B cell (primary cell): ENCODE results near the gene USP7. TPM values are rescaled to one million over a fixed set of nuclear protein-coding genes. Genes with fewer than 3 reads are reported as not detected.

Experiments
- ATAC-seq: fragments of 200-7000 bp; cut with Tn5 transposase; one replicate; pipeline ENCODE4 v1.10.0; 2021; ENCODE audit warnings: low read depth, mild to moderate bottlenecking, moderate number of reproducible peaks, moderate library complexity
- CTCF ChIA-PET: fragments of 350-600 bp; sonication (Branson Sonifier 250); formaldehyde crosslinking; loops from one replicate; lab custom pipeline; 2021; ENCODE audit warnings: antibody characterized with exemption, inconsistent platforms; lab: Charles Lee
- POLR2A ChIA-PET: fragments of 350-600 bp; sonication (Branson Sonifier 250); formaldehyde crosslinking; loops from one replicate; lab custom pipeline; 2021; ENCODE audit warnings: antibody characterized with exemption; lab: Charles Lee
- DNase-seq: peaks from one replicate; pipeline ENCODE4 v3.0.0; 2013
- H2AFZ ChIP-seq: 2 replicates; pipeline ENCODE4 v1.6.1; 2012; ENCODE audit warnings: mild to moderate bottlenecking, low read depth, low read length; ENCODE audit not compliant: insufficient read depth, poor library complexity, severe bottlenecking
- H3K27ac ChIP-seq, 2 donors: 1 replicate in 1 of 2; 2 replicates in 1 of 2; pipeline ENCODE4 v1.5.1; 2012 to 2013; ENCODE audit warnings: low read length in 2 of 2, mild to moderate bottlenecking in 2 of 2, moderate library complexity in 1 of 2
- H3K27me3 ChIP-seq, 4 experiments: fragments of 200-600 bp in 1 of 4; sonication (generic) in 1 of 4; replicated peaks in 1 of 4; 1 replicate in 2 of 4; 2 replicates in 2 of 4; pipeline versions ENCODE4 v1.6.1 to v1.7.0; 2013 to 2016; ENCODE audit warnings: low read length in 3 of 4, mild to moderate bottlenecking in 2 of 4, mixed read lengths in 1 of 4, moderate library complexity in 1 of 4; ENCODE audit not compliant: insufficient read depth in 4 of 4, control insufficient read depth in 3 of 4; ENCODE audit errors: control extremely low read depth in 1 of 4
- H3K36me3 ChIP-seq, 2 experiments: replicated peaks in 1 of 2; 1 replicate in 1 of 2; 2 replicates in 1 of 2; pipeline versions ENCODE4 v1.6.1 to v1.7.1; 2013; ENCODE audit warnings: low read length in 1 of 2; ENCODE audit not compliant: insufficient read depth in 2 of 2, control insufficient read depth in 1 of 2; ENCODE audit errors: control extremely low read depth in 1 of 2, extremely low read depth in 1 of 2
- H3K4me1 ChIP-seq, 2 donors: fragments of 200-600 bp in 1 of 2; sonication (generic) in 1 of 2; 1 replicate in 1 of 2; 2 replicates in 1 of 2; pipeline versions ENCODE4 v1.5.1 to v1.6.1; 2013 to 2017; ENCODE audit warnings: low read length in 2 of 2; ENCODE audit not compliant: control insufficient read depth in 2 of 2, insufficient read depth in 2 of 2
- H3K4me2 ChIP-seq: replicated peaks from 2 replicates; pipeline ENCODE3; 2012; ENCODE audit warnings: mild to moderate bottlenecking, low read depth, low read length; ENCODE audit not compliant: poor library complexity, severe bottlenecking
- H3K4me3 ChIP-seq, 5 experiments: fragments of 200-600 bp in 1 of 5; sonication (generic) in 1 of 5; 1 replicate in 3 of 5; 2 replicates in 2 of 5; pipeline versions ENCODE4 v1.5.1 to v1.7.0; 2011 to 2016; ENCODE audit warnings: low read length in 4 of 5, mild to moderate bottlenecking in 4 of 5, low read depth in 2 of 5, control low read depth in 1 of 5, moderate library complexity in 1 of 5; ENCODE audit not compliant: insufficient read depth in 1 of 5; ENCODE audit errors: control extremely low read depth in 1 of 5, extremely low read depth in 1 of 5
- H3K79me2 ChIP-seq: fragments of 200-600 bp; sonication (generic); one replicate; pipeline ENCODE4 v1.6.0; 2016; ENCODE audit warnings: low read length; ENCODE audit not compliant: control insufficient read depth, insufficient read depth
- H3K9ac ChIP-seq: fragments of 200-600 bp; sonication (generic); 2 replicates; pipeline ENCODE4 v1.6.1; 2017; ENCODE audit warnings: mild to moderate bottlenecking, low read length, moderate library complexity
- H3K9me3 ChIP-seq, 3 donors: one replicate each; pipeline versions ENCODE4 v1.6.1 to v1.7.1; 2013; ENCODE audit warnings: low read length in 2 of 3; ENCODE audit not compliant: control insufficient read depth in 2 of 3, insufficient read depth in 1 of 3; ENCODE audit errors: control extremely low read depth in 1 of 3
- H4K20me1 ChIP-seq: 2 replicates; pipeline ENCODE4 v1.6.0; 2012; ENCODE audit warnings: mild to moderate bottlenecking, low read length; ENCODE audit not compliant: insufficient read depth, control insufficient read depth, poor library complexity, severe bottlenecking
- H3K27ac Mint-ChIP-seq: one replicate; pipeline ENCODE4 v1.8.0; 2021; ENCODE audit warnings: mixed read lengths
- H3K27me3 Mint-ChIP-seq: one replicate; pipeline ENCODE4 v1.8.0; 2021; ENCODE audit warnings: mixed read lengths
- H3K4me1 Mint-ChIP-seq: one replicate; pipeline ENCODE4 v1.8.0; 2021; ENCODE audit warnings: mixed read lengths
- H3K4me3 Mint-ChIP-seq: one replicate; pipeline ENCODE4 v1.8.0; 2021; ENCODE audit warnings: mixed read lengths
- H3K9me3 Mint-ChIP-seq: one replicate; pipeline ENCODE4 v1.8.0; 2022; ENCODE audit warnings: mixed read lengths; ENCODE audit not compliant: insufficient read depth
- EZH2 ChIP-seq: IDR thresholded peaks from 2 replicates; pipeline ENCODE4 v1.6.1; 2012; ENCODE audit warnings: borderline replicate concordance, low read depth, mild to moderate bottlenecking, moderate library complexity, low read length; ENCODE audit not compliant: insufficient read depth, poor library complexity, severe bottlenecking
- WGBS: methylation state at CpG from one replicate; pipeline ENCODE4 v1.1.5; 2013; ENCODE audit warnings: missing lambda C conversion rate; ENCODE audit not compliant: insufficient coverage; 5-methylcytosine and 5-hydroxymethylcytosine counted together
- intact Hi-C: fragments of 100-400 bp; cut with micrococcal nuclease; formaldehyde crosslinking; loops from one replicate; pipeline ENCODE4 v1.10.0; 2022
- polyA plus RNA-seq: library from polyadenylated mRNA; depleted of rRNA; stranded (reverse); fragments of >200 nt; gene quantifications from 2 replicates; pipeline ENCODE4 v1.2.3, GENCODE V29; 2012
- total RNA-seq, 2 donors: library from RNA; stranded (reverse); fragments of 120-200 nt in 1 of 2; gene quantifications; 1 replicate in 1 of 2; 2 replicates in 1 of 2; pipeline versions ENCODE4 v1.2.3 to v1.2.4, GENCODE V29; 2013 to 2022
- TF ChIP-seq, protein P1 (sequence below): fragments of 200-600 bp; IDR thresholded peaks from one replicate; pipeline ENCODE4 v1.8.0; 2022; ENCODE audit warnings: antibody characterized with exemption, mild to moderate bottlenecking

The USP7 gene
- total and polyA plus RNA-seq, 2 donors (not counting 1 experiment from before 2014, with no cell fraction given): 27.4 to 223 TPM

DNA sequence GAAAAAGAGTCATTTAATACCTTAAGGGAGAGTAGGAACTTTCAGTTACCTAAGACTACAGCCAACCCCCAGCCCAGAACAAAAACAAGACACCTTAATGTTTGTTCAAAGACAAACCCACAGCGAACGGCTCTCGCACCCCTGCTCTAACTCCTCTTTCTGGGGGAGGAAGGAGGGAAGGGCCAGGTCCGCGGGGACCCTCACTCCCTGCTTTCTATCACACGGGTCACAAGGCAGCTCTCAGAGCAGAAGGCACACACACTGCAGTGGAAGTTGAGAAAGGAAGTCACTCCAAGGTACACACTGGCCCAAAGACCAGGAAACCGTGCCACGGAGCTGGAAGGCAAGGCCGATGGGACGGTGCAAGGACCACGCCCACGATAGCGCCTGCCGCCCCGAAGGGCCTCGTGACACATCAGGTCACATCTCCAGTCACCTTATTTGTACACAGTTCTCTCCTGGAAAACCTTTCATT lies 71.6 kb downstream of the USP7 start:
- no peaks in the 10 kb centered on the region for H3K27me3 ChIP-seq
- CTCF ChIA-PET: interaction anchor here (0.6 to 4.5 kb wide), 20 partner anchors 10 to 325 kb away, joined by 3 to 46 read pairs (median 4); partner anchors contain the start of genes CARHSP1, HAPSTR1 and LITAFD
- POLR2A ChIA-PET: interaction anchor here (0.6 to 2.4 kb wide), 6 partner anchors 23 to 271 kb away, joined by 3 to 18 read pairs (median 6); partner anchors contain the start of genes CARHSP1, HAPSTR1 and METTL22
- H2AFZ ChIP-seq: no peak overlapping the region
- peaks cover 36% of the 10 kb centered on the region for H3K4me1 Mint-ChIP-seq
- H3K9ac ChIP-seq: no peak overlapping the region
- H3K27ac Mint-ChIP-seq: peak overlapping the region; percentile 95
- no peaks in the 10 kb centered on the region for H3K27me3 Mint-ChIP-seq
- peak overlapping the region; percentile 68 for H3K4me3 Mint-ChIP-seq
- peaks cover 0 to 3% (median 0%) of the 10 kb centered on the region in 3 donors for H3K9me3 ChIP-seq
- no peak overlapping the region for H3K4me3 ChIP-seq
- H3K79me2 ChIP-seq: peaks cover 12% of the 10 kb centered on the region
- DNase-seq: peak; percentile 53
- TF ChIP-seq, protein P1, sequence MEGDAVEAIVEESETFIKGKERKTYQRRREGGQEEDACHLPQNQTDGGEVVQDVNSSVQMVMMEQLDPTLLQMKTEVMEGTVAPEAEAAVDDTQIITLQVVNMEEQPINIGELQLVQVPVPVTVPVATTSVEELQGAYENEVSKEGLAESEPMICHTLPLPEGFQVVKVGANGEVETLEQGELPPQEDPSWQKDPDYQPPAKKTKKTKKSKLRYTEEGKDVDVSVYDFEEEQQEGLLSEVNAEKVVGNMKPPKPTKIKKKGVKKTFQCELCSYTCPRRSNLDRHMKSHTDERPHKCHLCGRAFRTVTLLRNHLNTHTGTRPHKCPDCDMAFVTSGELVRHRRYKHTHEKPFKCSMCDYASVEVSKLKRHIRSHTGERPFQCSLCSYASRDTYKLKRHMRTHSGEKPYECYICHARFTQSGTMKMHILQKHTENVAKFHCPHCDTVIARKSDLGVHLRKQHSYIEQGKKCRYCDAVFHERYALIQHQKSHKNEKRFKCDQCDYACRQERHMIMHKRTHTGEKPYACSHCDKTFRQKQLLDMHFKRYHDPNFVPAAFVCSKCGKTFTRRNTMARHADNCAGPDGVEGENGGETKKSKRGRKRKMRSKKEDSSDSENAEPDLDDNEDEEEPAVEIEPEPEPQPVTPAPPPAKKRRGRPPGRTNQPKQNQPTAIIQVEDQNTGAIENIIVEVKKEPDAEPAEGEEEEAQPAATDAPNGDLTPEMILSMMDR: no peak
- no peak for TF ChIP-seq EZH2
- H3K9me3 Mint-ChIP-seq: peaks cover 3% of the 10 kb centered on the region
- peak overlapping the region; percentile 41 to 86 for H3K27ac ChIP-seq
- no peak for ATAC-seq
- peak overlapping the region; percentile 45 for H3K4me2 ChIP-seq
- H4K20me1 ChIP-seq: peaks cover 83% of the 10 kb centered on the region
- peaks cover 2 to 57% of the 10 kb centered on the region in 2 experiments for H3K36me3 ChIP-seq
- intact Hi-C loops: loop anchor here (5.0 kb wide), 3 partner anchors 270 to 1985 kb away; partner anchors contain the start of genes CIITA, GRIN2A and METTL22
- 58% methylated on average over 4 of the region's 16 CpGs for WGBS
- H3K4me1 ChIP-seq: peaks cover 18 to 40% of the 10 kb centered on the region in 2 donors

GRCh38 chr16:8890549-8890921 lies 73.2 kb downstream of the USP7 start:
- Histone ChIP-seq H3K36me3 (peaks cover 2 to 42% of the 10 kb centered on the region in 2 experiments), H3K27ac (peak overlapping the region in 1 of 2 donors; percentile 86), H4K20me1 (peaks cover 71% of the 10 kb centered on the region), H3K4me1 (peaks cover 18 to 48% of the 10 kb centered on the region in 2 donors), H3K4me2 (peak overlapping the region; percentile 45), H3K9me3 (peaks cover 0 to 3% (median 0%) of the 10 kb centered on the region in 3 donors), H3K79me2 (peaks cover 13% of the 10 kb centered on the region), H3K9ac (no peak overlapping the region), H3K4me3 (no peak overlapping the region), H2AFZ (no peak overlapping the region), H3K27me3 (no peaks in the 10 kb centered on the region)
- intact Hi-C loops: loop anchor here (2.0 to 5.0 kb wide), 4 partner anchors 46 to 1987 kb away; partner anchors contain the start of genes CIITA, GRIN2A and METTL22
- peak overlapping the region; percentile 95 for H3K27ac Mint-ChIP-seq
- H3K4me1 Mint-ChIP-seq: peaks cover 44% of the 10 kb centered on the region
- 100% methylated on average over 1 of the region's 5 CpGs for WGBS
- ChIA-PET POLR2A (interaction anchor here (2.4 kb wide), 1 partner anchor 202 kb away, joined by 18 read pairs; the partner anchor contains the start of gene HAPSTR1), CTCF (interaction anchor here (0.9 to 4.5 kb wide), 12 partner anchors 10 to 323 kb away, joined by 3 to 46 read pairs (median 11); partner anchors contain the start of genes CARHSP1, HAPSTR1 and LITAFD)
- peaks cover 3% of the 10 kb centered on the region for H3K9me3 Mint-ChIP-seq
- TF ChIP-seq, protein P1: no peak
- TF ChIP-seq EZH2: no peak
- H3K27me3 Mint-ChIP-seq: peaks cover 4% of the 10 kb centered on the region
- no peak overlapping the region for H3K4me3 Mint-ChIP-seq
- ATAC-seq (no peak), DNase-seq (no peak)
